Parathyroid adenoma (tissue), 2 donors: ENCODE measurements around the gene SMIM34.
"Not testable (repeated sequence)": the region's sequence is repeated elsewhere in the genome, so short reads cannot be mapped to it uniquely, and the experiment has no call there.

Source experiments
- H2AFZ ChIP-seq: fragments of 300-600 bp; sonication (generic); one replicate; pipeline ENCODE4 v1.7.0; 2017; ENCODE audit warnings: antibody characterized with exemption, mild to moderate bottlenecking
- H3K27ac ChIP-seq: fragments of 300-600 bp; sonication (generic); one replicate; pipeline ENCODE4 v1.7.0; 2017
- H3K27me3 ChIP-seq: fragments of 300-600 bp; sonication (generic); one replicate; pipeline ENCODE4 v1.7.0; 2017; ENCODE audit warnings: low read length; ENCODE audit not compliant: control insufficient read depth, insufficient read depth
- H3K36me3 ChIP-seq: fragments of 300-600 bp; sonication (generic); one replicate; pipeline ENCODE4 v1.7.0; 2017; ENCODE audit warnings: low read length; ENCODE audit not compliant: control insufficient read depth, insufficient read depth
- H3K4me1 ChIP-seq: fragments of 300-600 bp; sonication (generic); one replicate; pipeline ENCODE4 v1.7.0; 2017; ENCODE audit warnings: control low read depth
- H3K4me2 ChIP-seq: fragments of 300-600 bp; sonication (generic); one replicate; pipeline ENCODE4 v1.7.0; 2017; ENCODE audit warnings: low read length
- H3K4me3 ChIP-seq: fragments of 300-600 bp; sonication (generic); one replicate; pipeline ENCODE4 v1.7.0; 2017; ENCODE audit warnings: low read depth, low read length
- H3K79me2 ChIP-seq: fragments of 300-600 bp; sonication (generic); one replicate; pipeline ENCODE4 v1.7.0; 2017; ENCODE audit warnings: control low read depth
- H3K9ac ChIP-seq: fragments of 300-600 bp; sonication (generic); one replicate; pipeline ENCODE4 v1.7.0; 2017; ENCODE audit warnings: mild to moderate bottlenecking
- H3K9me3 ChIP-seq: fragments of 300-600 bp; sonication (generic); one replicate; pipeline ENCODE4 v1.7.0; 2017; ENCODE audit warnings: low read length; ENCODE audit not compliant: control insufficient read depth
- donor health status: primary hyperparathyroidism.

The SMIM34 gene

GRCh38 chr21:34417448-34418077, 6.2 kb downstream of the SMIM34 start:
- not testable (repeated sequence) for H3K79me2 ChIP-seq, H3K4me3 ChIP-seq, H3K9me3 ChIP-seq, H3K27ac ChIP-seq, H3K27me3 ChIP-seq, H3K4me1 ChIP-seq, H2AFZ ChIP-seq, H3K9ac ChIP-seq, H3K4me2 ChIP-seq, H3K36me3 ChIP-seq

- not testable (repeated sequence) for H3K36me3 ChIP-seq, H3K27me3 ChIP-seq, H3K4me3 ChIP-seq, H3K4me1 ChIP-seq, H2AFZ ChIP-seq, H3K9me3 ChIP-seq, H3K9ac ChIP-seq, H3K27ac ChIP-seq, H3K79me2 ChIP-seq, H3K4me2 ChIP-seq
Observed at GRCh38 chr21:34407294-34407693, 16.5 kb downstream of the SMIM34 start.

GRCh38 chr21:34406676-34407075, 17.1 kb downstream of the SMIM34 start:
- H3K9ac ChIP-seq, H3K4me3 ChIP-seq, H3K4me2 ChIP-seq, H3K36me3 ChIP-seq, H3K27me3 ChIP-seq, H3K4me1 ChIP-seq, H3K27ac ChIP-seq, H3K79me2 ChIP-seq, H3K9me3 ChIP-seq, H2AFZ ChIP-seq: not testable (repeated sequence)

GRCh38 chr21:34406102-34406501, 17.6 kb downstream of the SMIM34 start:
- H3K27me3 ChIP-seq = not testable (repeated sequence)

GRCh38 chr21:34405686-34406085, 18.1 kb downstream of the SMIM34 start:
- H2AFZ ChIP-seq, H3K27me3 ChIP-seq, H3K27ac ChIP-seq, H3K9me3 ChIP-seq, H3K79me2 ChIP-seq, H3K36me3 ChIP-seq, H3K4me1 ChIP-seq, H3K9ac ChIP-seq, H3K4me3 ChIP-seq, H3K4me2 ChIP-seq: not testable (repeated sequence)

More at GRCh38 chr21:34406102-34406501, 17.6 kb downstream of the SMIM34 start:
- not testable (repeated sequence) for H3K9me3 ChIP-seq, H3K36me3 ChIP-seq, H3K4me2 ChIP-seq, H3K4me1 ChIP-seq, H3K27ac ChIP-seq, H2AFZ ChIP-seq, H3K9ac ChIP-seq, H3K79me2 ChIP-seq, H3K4me3 ChIP-seq

GRCh38 chr21:34404742-34405141, 19.0 kb downstream of the SMIM34 start:
- H3K9me3 ChIP-seq, H3K9ac ChIP-seq, H3K4me3 ChIP-seq, H3K36me3 ChIP-seq, H3K4me2 ChIP-seq, H2AFZ ChIP-seq, H3K4me1 ChIP-seq, H3K27me3 ChIP-seq, H3K79me2 ChIP-seq, H3K27ac ChIP-seq: not testable (repeated sequence)

GRCh38 chr21:34400522-34400921, 23.2 kb downstream of the SMIM34 start:
- H2AFZ ChIP-seq, H3K9me3 ChIP-seq, H3K9ac ChIP-seq, H3K79me2 ChIP-seq, H3K27me3 ChIP-seq, H3K4me3 ChIP-seq, H3K27ac ChIP-seq, H3K4me2 ChIP-seq, H3K36me3 ChIP-seq, H3K4me1 ChIP-seq: not testable (repeated sequence)

- not testable (repeated sequence) for H3K4me1 ChIP-seq, H3K9me3 ChIP-seq, H3K9ac ChIP-seq, H3K4me2 ChIP-seq, H3K4me3 ChIP-seq, H2AFZ ChIP-seq, H3K27ac ChIP-seq, H3K79me2 ChIP-seq, H3K27me3 ChIP-seq, H3K36me3 ChIP-seq
Observed at GRCh38 chr21:34383724-34384415, 39.9 kb downstream of the SMIM34 start.

- not testable (repeated sequence) for H3K4me3 ChIP-seq, H3K27ac ChIP-seq, H3K4me2 ChIP-seq, H3K9ac ChIP-seq, H3K9me3 ChIP-seq, H3K27me3 ChIP-seq, H3K79me2 ChIP-seq, H3K4me1 ChIP-seq, H3K36me3 ChIP-seq, H2AFZ ChIP-seq
Observed at GRCh38 chr21:34383138-34383537, 40.6 kb downstream of the SMIM34 start.

- not testable (repeated sequence) for H2AFZ ChIP-seq, H3K27me3 ChIP-seq, H3K4me3 ChIP-seq
Observed at GRCh38 chr21:34375619-34375972, 48.2 kb downstream of the SMIM34 start.

GRCh38 chr21:34374940-34375618, 48.7 kb downstream of the SMIM34 start, which contains the start of gene SMIM11:
Gene SMIM11, plus strand, starts transcription at chr21:34375507. Its CDS starts 3,998 bp downstream, at chr21:34379505.
- H3K36me3 ChIP-seq, H3K9me3 ChIP-seq, H3K4me1 ChIP-seq, H3K4me3 ChIP-seq, H3K9ac ChIP-seq, H3K79me2 ChIP-seq, H3K4me2 ChIP-seq, H3K27ac ChIP-seq, H3K27me3 ChIP-seq, H2AFZ ChIP-seq: not testable (repeated sequence)

More at GRCh38 chr21:34375619-34375972, 48.2 kb downstream of the SMIM34 start:
- not testable (repeated sequence) for H3K9me3 ChIP-seq, H3K4me1 ChIP-seq, H3K4me2 ChIP-seq, H3K36me3 ChIP-seq, H3K79me2 ChIP-seq, H3K27ac ChIP-seq, H3K9ac ChIP-seq
